ENCODE data around the gene PCDHA1. TPM values are rescaled to one million over a fixed set of nuclear protein-coding genes. Genes with fewer than 3 reads are reported as not detected.

Gene PCDHA1
- total RNA-seq, 2 experiments from 2014 or later = not detected

DNA sequence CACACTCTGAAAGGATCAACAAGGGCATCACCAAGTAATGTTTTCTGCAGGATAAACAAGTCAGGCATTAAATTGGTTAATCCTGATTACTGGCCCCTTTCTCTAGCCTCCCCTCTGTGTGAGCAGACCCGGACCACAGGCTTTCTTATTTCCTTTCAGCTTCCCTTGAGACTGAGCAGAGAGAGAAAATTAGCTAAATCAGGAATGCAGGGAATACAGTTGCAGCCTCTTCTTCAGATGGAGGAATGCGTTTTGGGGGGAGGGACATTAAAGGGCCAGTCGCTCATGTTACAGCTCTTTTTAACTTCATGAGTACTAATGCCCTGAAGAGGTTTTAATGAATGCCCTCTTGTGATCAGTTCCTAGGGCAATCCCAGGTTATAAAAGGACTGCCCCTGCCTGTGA lies 200.2 kb downstream of the PCDHA1 start:
- ChIA-PET CTCF (ENCODE audit: unreplicated experiment) (no interaction called here), POLR2A (no interaction called here)
- Histone ChIP-seq H3K4me2 (ENCODE audit: low read length) (no peak overlapping the region), H3K4me1 (ENCODE audit: insufficient read depth, low read length, poor library complexity, severe bottlenecking) (no peaks in the 10 kb centered on the region), H3K27ac (ENCODE audit: low read depth, low read length, poor library complexity, severe bottlenecking) (no peak overlapping the region), H3K4me3 (ENCODE audit: low read depth, low read length, poor library complexity, severe bottlenecking) (no peak overlapping the region), H4K20me1 (ENCODE audit: insufficient read depth, low read length) (no peaks in the 10 kb centered on the region), H2AFZ (ENCODE audit: low read length) (no peak overlapping the region), H3K36me3 (ENCODE audit: insufficient read depth, low read length) (no peaks in the 10 kb centered on the region), H3K79me2 (ENCODE audit: insufficient read depth, low read depth, low read length) (no peaks in the 10 kb centered on the region), H3K9me3 (ENCODE audit: low read length) (no peaks in the 10 kb centered on the region), H3K9me2 (ENCODE audit: insufficient read depth, low read length) (no peaks in the 10 kb centered on the region)
- TF ChIP-seq CTCF (conservative IDR thresholded peaks at IDR 0.05; ENCODE audit: low read length) = no peak
- TF ChIP-seq EZH2phosphoT487 (IDR thresholded peaks at IDR 0.05; ENCODE audit: borderline replicate concordance, low read depth, low read length) = no peak
- intact Hi-C loops (cut with micrococcal nuclease; ENCODE audit: unreplicated experiment) = no loop called here
- no peak for DNase-seq (ENCODE audit: low spot score)
- no TSS peak for BruUV-seq (replicated peaks)

- no peaks in the 10 kb centered on the region for H3K9me2 ChIP-seq (ENCODE audit: insufficient read depth, low read length)
- H2AFZ ChIP-seq (ENCODE audit: low read length) = no peak overlapping the region
- TF ChIP-seq EZH2phosphoT487 (IDR thresholded peaks at IDR 0.05; ENCODE audit: borderline replicate concordance, low read depth, low read length) = no peak
- TF ChIP-seq CTCF (conservative IDR thresholded peaks at IDR 0.05; ENCODE audit: low read length) = no peak
- no TSS peak for BruUV-seq (replicated peaks)
- ChIA-PET CTCF (ENCODE audit: unreplicated experiment) (interaction anchor here (0.6 kb wide), 1 partner anchor 13 kb away, joined by 4 read pairs; no protein-coding TSS in a partner anchor), POLR2A (no interaction called here)
- no peaks in the 10 kb centered on the region for H3K79me2 ChIP-seq (ENCODE audit: insufficient read depth, low read depth, low read length)
- H4K20me1 ChIP-seq (ENCODE audit: insufficient read depth, low read length) = no peaks in the 10 kb centered on the region
- H3K36me3 ChIP-seq (ENCODE audit: insufficient read depth, low read length) = no peaks in the 10 kb centered on the region
- no peaks in the 10 kb centered on the region for H3K4me1 ChIP-seq (ENCODE audit: insufficient read depth, low read length, poor library complexity, severe bottlenecking)
- DNase-seq (ENCODE audit: low spot score) = no peak
- H3K9me3 ChIP-seq (ENCODE audit: low read length) = no peaks in the 10 kb centered on the region
- no peak overlapping the region for H3K4me2 ChIP-seq (ENCODE audit: low read length)
- intact Hi-C loops (cut with micrococcal nuclease; ENCODE audit: unreplicated experiment) = no loop called here
- no peak overlapping the region for H3K27ac ChIP-seq (ENCODE audit: low read depth, low read length, poor library complexity, severe bottlenecking)
- no peak overlapping the region for H3K4me3 ChIP-seq (ENCODE audit: low read depth, low read length, poor library complexity, severe bottlenecking)
These were observed 202.2 kb downstream of the PCDHA1 start for GRCh38 chr5:140988100-140988499.

DNA sequence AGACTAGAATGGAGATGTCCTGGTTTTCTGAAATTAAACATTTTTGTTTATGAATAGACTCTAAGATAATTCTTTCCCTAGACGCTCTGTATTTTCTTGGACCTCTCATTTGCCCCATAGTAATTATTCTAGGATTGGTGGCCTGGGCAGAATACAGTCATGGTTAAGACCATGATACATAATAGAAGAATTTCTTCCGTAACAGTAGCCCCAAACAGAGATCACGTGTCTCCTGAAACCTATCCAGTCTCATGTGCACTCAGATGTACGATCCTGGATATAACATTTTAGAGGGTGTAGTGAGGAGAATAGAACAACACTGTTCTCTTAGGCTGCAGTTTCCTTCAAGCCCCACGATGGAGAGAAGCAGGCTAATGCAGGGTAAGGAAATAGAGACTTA lies 202.7 kb downstream of the PCDHA1 start:
- ChIA-PET CTCF (ENCODE audit: unreplicated experiment) (no interaction called here), POLR2A (no interaction called here)
- Histone ChIP-seq H3K9me3 (ENCODE audit: low read length) (no peaks in the 10 kb centered on the region), H4K20me1 (ENCODE audit: insufficient read depth, low read length) (no peaks in the 10 kb centered on the region), H3K4me1 (ENCODE audit: insufficient read depth, low read length, poor library complexity, severe bottlenecking) (no peaks in the 10 kb centered on the region), H3K4me3 (ENCODE audit: low read depth, low read length, poor library complexity, severe bottlenecking) (no peak overlapping the region), H2AFZ (ENCODE audit: low read length) (no peak overlapping the region), H3K27ac (ENCODE audit: low read depth, low read length, poor library complexity, severe bottlenecking) (no peak overlapping the region), H3K9me2 (ENCODE audit: insufficient read depth, low read length) (no peaks in the 10 kb centered on the region), H3K4me2 (ENCODE audit: low read length) (no peak overlapping the region), H3K36me3 (ENCODE audit: insufficient read depth, low read length) (no peaks in the 10 kb centered on the region), H3K79me2 (ENCODE audit: insufficient read depth, low read depth, low read length) (no peaks in the 10 kb centered on the region)
- intact Hi-C loops (cut with micrococcal nuclease; ENCODE audit: unreplicated experiment) = no loop called here
- no peak for DNase-seq (ENCODE audit: low spot score)
- TF ChIP-seq EZH2phosphoT487 (IDR thresholded peaks at IDR 0.05; ENCODE audit: borderline replicate concordance, low read depth, low read length) (no peak), CTCF (conservative IDR thresholded peaks at IDR 0.05; ENCODE audit: low read length) (no peak)
- no TSS peak for BruUV-seq (replicated peaks)
